LNCAP (cell line): ENCODE measurements around the gene EZH2.

Experiments used
- TF ChIP-seq, protein P1 (sequence below): fragments of 450-650 bp; IDR thresholded peaks from 2 replicates; pipeline ENCODE4 v1.5.1; 2017; ENCODE audit warnings: mild to moderate bottlenecking

The EZH2 gene

GRCh38 chr7:148883266-148884048 is 634 bp downstream of the EZH2 start:
- TF ChIP-seq, protein P1, sequence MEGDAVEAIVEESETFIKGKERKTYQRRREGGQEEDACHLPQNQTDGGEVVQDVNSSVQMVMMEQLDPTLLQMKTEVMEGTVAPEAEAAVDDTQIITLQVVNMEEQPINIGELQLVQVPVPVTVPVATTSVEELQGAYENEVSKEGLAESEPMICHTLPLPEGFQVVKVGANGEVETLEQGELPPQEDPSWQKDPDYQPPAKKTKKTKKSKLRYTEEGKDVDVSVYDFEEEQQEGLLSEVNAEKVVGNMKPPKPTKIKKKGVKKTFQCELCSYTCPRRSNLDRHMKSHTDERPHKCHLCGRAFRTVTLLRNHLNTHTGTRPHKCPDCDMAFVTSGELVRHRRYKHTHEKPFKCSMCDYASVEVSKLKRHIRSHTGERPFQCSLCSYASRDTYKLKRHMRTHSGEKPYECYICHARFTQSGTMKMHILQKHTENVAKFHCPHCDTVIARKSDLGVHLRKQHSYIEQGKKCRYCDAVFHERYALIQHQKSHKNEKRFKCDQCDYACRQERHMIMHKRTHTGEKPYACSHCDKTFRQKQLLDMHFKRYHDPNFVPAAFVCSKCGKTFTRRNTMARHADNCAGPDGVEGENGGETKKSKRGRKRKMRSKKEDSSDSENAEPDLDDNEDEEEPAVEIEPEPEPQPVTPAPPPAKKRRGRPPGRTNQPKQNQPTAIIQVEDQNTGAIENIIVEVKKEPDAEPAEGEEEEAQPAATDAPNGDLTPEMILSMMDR = no peak

DNA sequence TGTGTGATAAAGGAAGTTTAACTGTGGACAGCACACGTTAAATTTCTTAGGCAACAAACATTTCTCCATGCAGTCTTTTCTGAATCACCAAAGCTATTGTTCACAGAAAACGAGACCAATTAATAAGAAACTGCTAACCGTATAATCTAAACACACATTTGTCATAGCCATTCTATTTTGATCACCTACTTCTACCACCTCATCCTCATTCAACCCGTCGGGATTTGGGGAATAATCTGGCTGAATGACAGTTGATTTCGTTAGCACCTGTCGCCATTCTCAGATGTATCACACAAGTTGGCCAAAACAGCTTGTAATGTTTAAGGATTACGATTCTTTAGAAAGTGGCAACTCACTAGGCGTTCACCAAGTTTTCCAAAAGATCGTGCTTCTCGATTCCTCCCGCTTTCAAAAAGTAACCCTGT is 1.2 kb downstream of the EZH2 start:
- TF ChIP-seq, protein P1 = no peak

- TF ChIP-seq, protein P1 = no peak
These were observed 1.9 kb downstream of the EZH2 start for GRCh38 chr7:148882192-148882591.

DNA sequence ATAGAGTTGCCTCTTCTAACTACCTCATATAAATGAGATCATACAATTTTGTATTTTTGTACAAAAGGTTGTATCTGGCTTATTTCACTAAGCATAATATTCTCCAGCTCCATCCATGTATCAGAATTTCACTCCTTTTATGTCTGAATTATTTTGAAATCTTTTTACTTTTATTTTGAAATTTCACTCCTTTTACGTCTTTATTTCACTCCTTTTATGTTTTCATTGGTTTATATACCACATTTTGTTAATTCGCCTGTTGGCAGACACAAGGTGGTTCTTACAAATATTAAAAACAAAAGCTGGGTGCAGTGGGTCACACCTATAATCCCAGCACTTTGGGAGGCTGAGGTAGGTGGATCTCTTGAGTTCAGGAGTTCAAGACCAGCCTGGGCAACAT is 5.8 kb downstream of the EZH2 start:
- TF ChIP-seq, protein P1 = no peak

DNA sequence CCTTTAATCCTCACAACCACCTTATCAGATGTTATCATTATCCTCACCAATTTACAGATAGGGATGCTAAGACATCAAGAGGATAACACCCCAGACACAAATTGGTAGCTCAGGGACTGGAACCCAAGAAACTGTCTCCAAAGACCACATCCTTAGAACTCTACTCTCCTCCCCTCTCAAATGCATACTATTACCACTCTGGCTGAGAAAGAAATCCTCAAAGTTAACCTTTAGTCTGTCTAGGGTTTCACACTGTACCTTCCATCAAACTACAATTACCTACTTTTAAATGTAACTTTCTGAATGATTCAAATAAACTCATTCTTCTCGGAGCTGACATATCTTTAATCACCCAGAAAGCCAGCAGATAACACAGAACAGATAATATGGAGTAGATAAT is 6.6 kb downstream of the EZH2 start:
- TF ChIP-seq, protein P1 = no peak

- TF ChIP-seq, protein P1 = no peak
These were observed 11.9 kb downstream of the EZH2 start for GRCh38 chr7:148872188-148872587.

DNA sequence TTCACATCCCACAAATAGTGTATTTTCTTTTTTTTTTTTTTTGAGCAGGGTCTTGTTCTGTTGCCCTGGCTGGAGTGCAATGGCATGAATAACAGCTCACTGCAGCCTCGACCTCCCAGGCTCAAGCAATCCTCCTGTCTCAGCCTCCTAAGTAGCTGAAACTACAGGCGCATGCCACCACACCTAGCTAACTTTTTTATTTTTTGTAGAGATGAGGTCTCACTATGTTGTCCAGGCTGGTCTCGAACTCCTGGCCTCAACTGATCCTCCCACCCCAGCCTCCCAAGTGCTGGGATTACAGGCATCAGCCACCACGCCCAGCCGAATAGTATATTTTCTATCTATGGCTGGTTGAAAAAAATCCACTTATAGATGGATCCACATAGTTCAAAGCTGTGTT is 12.5 kb downstream of the EZH2 start:
- TF ChIP-seq, protein P1 = no peak
